Large intestine (tissue), 3 donors: ENCODE results near the gene SRGAP2C. TPM values are rescaled to one million over a fixed set of nuclear protein-coding genes. Genes with fewer than 3 reads are reported as not detected.
"Not testable (repeated sequence)": the region's sequence is repeated elsewhere in the genome, so short reads cannot be mapped to it uniquely, and the experiment has no call there.

ENCODE experiments used
- DNase-seq, 2 donors: peaks; one replicate each; pipeline versions ENCODE4 v3.0.0 to v3.0.0-alpha.2; 2013
- H3K27ac ChIP-seq: one replicate; pipeline ENCODE4 v1.5.1; 2013; ENCODE audit warnings: low read length
- H3K27me3 ChIP-seq: 2 replicates; pipeline ENCODE4 v1.6.1; 2013; ENCODE audit warnings: low read length; ENCODE audit not compliant: control insufficient read depth, insufficient read depth
- H3K36me3 ChIP-seq: 2 replicates; pipeline ENCODE4 v1.6.1; 2013; ENCODE audit warnings: low read length; ENCODE audit not compliant: control insufficient read depth, insufficient read depth
- H3K4me1 ChIP-seq: one replicate; pipeline ENCODE4 v1.6.1; 2013; ENCODE audit warnings: low read length; ENCODE audit not compliant: control insufficient read depth, insufficient read depth
- H3K4me3 ChIP-seq: one replicate; pipeline ENCODE4 v1.5.1; 2013; ENCODE audit warnings: low read length
- H3K9me3 ChIP-seq: one replicate; pipeline ENCODE4 v1.6.1; 2013; ENCODE audit warnings: mild to moderate bottlenecking, low read depth, low read length, moderate library complexity; ENCODE audit not compliant: control insufficient read depth
- WGBS: methylation state at CpG from one replicate; pipeline ENCODE4 v1.1.5; 2013; ENCODE audit warnings: low lambda C conversion rate; ENCODE audit not compliant: insufficient coverage; 5-methylcytosine and 5-hydroxymethylcytosine counted together
- polyA plus RNA-seq: library from polyadenylated mRNA; unstranded; fragments of 120-200 nt; gene quantifications from one replicate; pipeline ENCODE4 v1.2.1, GENCODE V29; 2013

Gene SRGAP2C
- polyA plus RNA-seq, 1 donor, result 6.6 TPM

GRCh38 chr1:121419050-121419615 is 234.4 kb downstream of the SRGAP2C start:
- not testable (repeated sequence) for H3K9me3 ChIP-seq, H3K36me3 ChIP-seq, H3K27ac ChIP-seq, H3K27me3 ChIP-seq, H3K4me3 ChIP-seq, H3K4me1 ChIP-seq, DNase-seq
- WGBS, result 81% methylated on average over 3 of the region's 4 CpGs

- not testable (repeated sequence) for H3K9me3 ChIP-seq, H3K36me3 ChIP-seq, H3K4me3 ChIP-seq, DNase-seq, H3K27me3 ChIP-seq, H3K4me1 ChIP-seq, H3K27ac ChIP-seq
- no CpG with 5 or more reads among the region's 3 CpGs for WGBS
Measured at GRCh38 chr1:121421490-121421889, 236.7 kb downstream of the SRGAP2C start.

GRCh38 chr1:121423956-121424355 is 239.2 kb downstream of the SRGAP2C start:
- not testable (repeated sequence) for H3K27me3 ChIP-seq, DNase-seq, H3K4me1 ChIP-seq, H3K4me3 ChIP-seq, H3K9me3 ChIP-seq, H3K36me3 ChIP-seq, H3K27ac ChIP-seq
- WGBS, result 88% methylated on average over 1 of the region's 2 CpGs

GRCh38 chr1:121433517-121433916 is 248.7 kb downstream of the SRGAP2C start:
- not testable (repeated sequence) for H3K36me3 ChIP-seq, H3K27ac ChIP-seq, H3K27me3 ChIP-seq, DNase-seq, H3K4me1 ChIP-seq, H3K4me3 ChIP-seq, H3K9me3 ChIP-seq
- no CpG with 5 or more reads among the region's 2 CpGs for WGBS

GRCh38 chr1:121438862-121439261 is 254.1 kb downstream of the SRGAP2C start:
- not testable (repeated sequence) for H3K9me3 ChIP-seq, H3K4me1 ChIP-seq, H3K4me3 ChIP-seq, DNase-seq, H3K27me3 ChIP-seq, H3K36me3 ChIP-seq, H3K27ac ChIP-seq
- 100% methylated on average over 1 of the region's 3 CpGs for WGBS

- no peaks in the 10 kb centered on the region for H3K4me1 ChIP-seq
- no peak overlapping the region for H3K4me3 ChIP-seq
- H3K27ac ChIP-seq, result no peak overlapping the region
- DNase-seq, result no peak
- no peaks in the 10 kb centered on the region for H3K36me3 ChIP-seq
- H3K9me3 ChIP-seq, result no peaks in the 10 kb centered on the region
- WGBS, result no CpG with 5 or more reads among the region's 4 CpGs
- H3K27me3 ChIP-seq, result no peaks in the 10 kb centered on the region
Measured at GRCh38 chr1:121440993-121441392, 256.2 kb downstream of the SRGAP2C start.

Other genes with a start within 250 kb of the SRGAP2C start
- gene FAM72B, start 635 bp upstream of the SRGAP2C start, polyA plus RNA-seq, result 1.8 TPM